ENCODE measurements around the gene SIX1. TPM values are rescaled to one million over a fixed set of nuclear protein-coding genes. Genes with fewer than 3 reads are reported as not detected.

The SIX1 gene
- total RNA-seq, 3 donors from 2014 or later (not counting 1 experiment from before 2014, with no cell fraction given) = not detected

DNA sequence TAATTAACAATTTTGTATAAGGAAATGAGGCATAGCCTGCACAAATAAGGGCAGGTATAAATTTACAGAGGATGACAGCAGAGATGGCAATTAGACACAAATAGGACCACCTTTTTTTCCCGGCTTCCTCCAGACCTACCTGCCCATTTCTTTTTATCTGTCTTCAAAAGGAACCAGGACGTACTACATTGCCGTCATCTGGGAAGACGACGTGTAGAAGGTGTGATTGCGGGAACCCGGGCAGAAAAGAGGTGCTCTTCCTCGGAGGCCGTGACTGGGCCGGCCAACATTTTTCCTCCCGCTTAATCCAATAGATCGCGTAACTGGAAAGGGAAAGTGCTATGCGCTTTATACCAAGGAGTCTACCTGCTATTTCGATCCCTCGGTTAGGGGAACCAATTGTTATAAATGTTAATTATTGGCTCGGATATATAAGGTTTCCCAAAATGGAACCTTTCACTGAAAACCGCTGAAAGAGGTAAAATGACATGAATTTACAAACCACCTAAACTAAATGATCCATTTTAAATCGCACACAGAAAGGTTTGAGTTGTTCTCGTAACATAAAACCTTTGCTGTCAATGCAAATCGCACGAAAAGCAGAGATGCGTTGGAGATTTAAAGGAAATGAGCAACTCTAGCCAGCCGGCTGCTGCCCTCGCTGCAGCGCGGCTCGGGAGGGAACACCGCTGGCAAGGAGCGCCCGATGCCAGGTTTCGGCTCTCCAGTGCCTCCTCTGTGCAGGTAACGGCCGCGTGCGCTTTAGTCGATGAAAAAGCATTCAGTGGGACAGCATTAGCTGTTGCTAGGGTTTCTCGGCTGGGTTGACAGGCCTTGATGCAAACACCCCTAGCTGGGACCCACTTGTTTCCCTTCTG is 2.8 kb upstream of the SIX1 start:
- intact Hi-C loops (cut with micrococcal nuclease) = no loop called here
- DNase-seq = no peak
- H3K36me3 Mint-ChIP-seq = no peaks in the 10 kb centered on the region
- no peaks in the 10 kb centered on the region for H3K9me3 Mint-ChIP-seq
- H3K4me3 Mint-ChIP-seq = no peak overlapping the region
- Histone ChIP-seq H3K9me3 (ENCODE audit: control insufficient read depth, insufficient read depth, low read length) (peaks cover 4% of the 10 kb centered on the region), H3K4me3 (ENCODE audit: low read length) (no peak overlapping the region), H3K27ac (ENCODE audit: low read length) (no peak overlapping the region), H3K4me1 (ENCODE audit: control insufficient read depth, insufficient read depth, low read length) (peaks cover 49% of the 10 kb centered on the region), H3K36me3 (ENCODE audit: control insufficient read depth, insufficient read depth, low read length) (no peaks in the 10 kb centered on the region), H3K27me3 (ENCODE audit: control insufficient read depth, insufficient read depth, low read length) (peaks cover 63% of the 10 kb centered on the region)
- TF ChIP-seq, protein P1, sequence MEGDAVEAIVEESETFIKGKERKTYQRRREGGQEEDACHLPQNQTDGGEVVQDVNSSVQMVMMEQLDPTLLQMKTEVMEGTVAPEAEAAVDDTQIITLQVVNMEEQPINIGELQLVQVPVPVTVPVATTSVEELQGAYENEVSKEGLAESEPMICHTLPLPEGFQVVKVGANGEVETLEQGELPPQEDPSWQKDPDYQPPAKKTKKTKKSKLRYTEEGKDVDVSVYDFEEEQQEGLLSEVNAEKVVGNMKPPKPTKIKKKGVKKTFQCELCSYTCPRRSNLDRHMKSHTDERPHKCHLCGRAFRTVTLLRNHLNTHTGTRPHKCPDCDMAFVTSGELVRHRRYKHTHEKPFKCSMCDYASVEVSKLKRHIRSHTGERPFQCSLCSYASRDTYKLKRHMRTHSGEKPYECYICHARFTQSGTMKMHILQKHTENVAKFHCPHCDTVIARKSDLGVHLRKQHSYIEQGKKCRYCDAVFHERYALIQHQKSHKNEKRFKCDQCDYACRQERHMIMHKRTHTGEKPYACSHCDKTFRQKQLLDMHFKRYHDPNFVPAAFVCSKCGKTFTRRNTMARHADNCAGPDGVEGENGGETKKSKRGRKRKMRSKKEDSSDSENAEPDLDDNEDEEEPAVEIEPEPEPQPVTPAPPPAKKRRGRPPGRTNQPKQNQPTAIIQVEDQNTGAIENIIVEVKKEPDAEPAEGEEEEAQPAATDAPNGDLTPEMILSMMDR (IDR thresholded peaks at IDR 0.05) = no peak
- no peak overlapping the region for H3K27ac Mint-ChIP-seq
- H3K4me1 Mint-ChIP-seq = peaks cover 37 to 53% of the 10 kb centered on the region in 2 donors
- ATAC-seq = no peak
- WGBS (ENCODE audit: insufficient coverage) = 8% methylated on average over 36 of the region's 38 CpGs
- peaks cover 69 to 83% of the 10 kb centered on the region in 2 donors for H3K27me3 Mint-ChIP-seq (ENCODE audit: low read depth in 2 of 2)

- Mint-ChIP-seq H3K27me3 (ENCODE audit: low read depth in 2 of 2) (peaks cover 74 to 86% of the 10 kb centered on the region in 2 donors), H3K4me3 (no peak overlapping the region), H3K4me1 (peaks cover 36 to 49% of the 10 kb centered on the region in 2 donors), H3K27ac (no peak overlapping the region), H3K9me3 (no peaks in the 10 kb centered on the region), H3K36me3 (no peaks in the 10 kb centered on the region)
- Histone ChIP-seq H3K27ac (ENCODE audit: low read length) (no peak overlapping the region), H3K36me3 (ENCODE audit: control insufficient read depth, insufficient read depth, low read length) (no peaks in the 10 kb centered on the region), H3K4me3 (ENCODE audit: low read length) (no peak overlapping the region), H3K9me3 (ENCODE audit: control insufficient read depth, insufficient read depth, low read length) (peaks cover 4% of the 10 kb centered on the region), H3K4me1 (ENCODE audit: control insufficient read depth, insufficient read depth, low read length) (peaks cover 45% of the 10 kb centered on the region), H3K27me3 (ENCODE audit: control insufficient read depth, insufficient read depth, low read length) (peaks cover 69% of the 10 kb centered on the region)
- ATAC-seq (no peak), DNase-seq (no peak)
- intact Hi-C loops (cut with micrococcal nuclease) = no loop called here
- TF ChIP-seq, protein P1 (IDR thresholded peaks at IDR 0.05) = no peak
- WGBS (ENCODE audit: insufficient coverage) = 12% methylated on average over 4 of the region's 5 CpGs
Measured at GRCh38 chr14:60651086-60651795, 2.0 kb upstream of the SIX1 start.

GRCh38 chr14:60650373-60650961 is 1.2 kb upstream of the SIX1 start:
- Mint-ChIP-seq H3K36me3 (no peaks in the 10 kb centered on the region), H3K4me1 (peaks cover 29 to 42% of the 10 kb centered on the region in 2 donors), H3K27ac (no peak overlapping the region), H3K9me3 (no peaks in the 10 kb centered on the region), H3K27me3 (ENCODE audit: low read depth in 2 of 2) (peaks cover 74 to 86% of the 10 kb centered on the region in 2 donors), H3K4me3 (no peak overlapping the region)
- TF ChIP-seq, protein P1 (IDR thresholded peaks at IDR 0.05) = no peak
- no peaks in the 10 kb centered on the region for H3K36me3 ChIP-seq (ENCODE audit: control insufficient read depth, insufficient read depth, low read length)
- 12% methylated on average over 10 of the region's 11 CpGs for WGBS (ENCODE audit: insufficient coverage)
- intact Hi-C loops (cut with micrococcal nuclease) = no loop called here
- H3K9me3 ChIP-seq (ENCODE audit: control insufficient read depth, insufficient read depth, low read length) = peaks cover 4% of the 10 kb centered on the region
- H3K27ac ChIP-seq (ENCODE audit: low read length) = no peak overlapping the region
- peaks cover 70% of the 10 kb centered on the region for H3K27me3 ChIP-seq (ENCODE audit: control insufficient read depth, insufficient read depth, low read length)
- H3K4me3 ChIP-seq (ENCODE audit: low read length) = no peak overlapping the region
- DNase-seq (no peak), ATAC-seq (no peak)
- H3K4me1 ChIP-seq (ENCODE audit: control insufficient read depth, insufficient read depth, low read length) = peaks cover 38% of the 10 kb centered on the region
